K562 (cell line): ENCODE measurements around the gene RINT1. TPM values are rescaled to one million over a fixed set of nuclear protein-coding genes. Genes with fewer than 3 reads are reported as not detected.

Source experiments
- ATAC-seq: fragments of 200-7000 bp; cut with Tn5 transposase; 3 replicates; pipeline ENCODE4 v1.9.1; 2020; ENCODE audit warnings: moderate library complexity
- BruUV-seq: library from RNA; stranded (reverse); fragments of 400-500 nt; replicated peaks from 2 replicates; lab custom pipeline; 2021; lab: Mats Ljungman, UMichigan
- CTCF ChIA-PET: fragments of 300-600 bp; formaldehyde crosslinking; extraction: SDS; loops from one replicate; lab custom pipeline; 2021; ENCODE audit warnings: low intra/inter-chr PET ratio; lab: Yijun Ruan, JAX
- POLR2A ChIA-PET: fragments of 300-600, 350-650 bp; sonication (Branson Sonifier 250); formaldehyde crosslinking; extraction: SDS; loops from one replicate; lab custom pipeline; 2021; ENCODE audit warnings: antibody characterized with exemption, inconsistent platforms; lab: Yijun Ruan, JAX
- DNase-seq, 4 experiments: peaks; one replicate each; pipeline versions ENCODE4 v3.0.0 to v3.0.0-alpha.2; 2011 to 2018; ENCODE audit warnings: low spot score in 3 of 4, mixed read lengths in 3 of 4; ENCODE audit errors: extremely low read depth in 1 of 4
- FAIRE-seq: peaks from 2 replicates; lab custom pipeline; 2011; peaks lifted over from hg19 to GRCh38; lab: Jason Lieb, UNC
- H2AFZ ChIP-seq: 2 replicates; pipeline ENCODE4 v1.6.0; 2011; ENCODE audit warnings: low read depth, low read length, control low read depth, inconsistent platforms
- H3K27ac ChIP-seq: fragments of 200-600 bp; 3 replicates; pipeline ENCODE4 v1.8.0; 2011; ENCODE audit warnings: low read depth, mild to moderate bottlenecking, control low read depth, inconsistent platforms, low read length, moderate library complexity, mixed read lengths; ENCODE audit errors: extremely low read depth
- H3K27me3 ChIP-seq, 2 experiments: fragments of 300-600 bp in 1 of 2; 2 replicates in 1 of 2; 3 replicates in 1 of 2; pipeline versions ENCODE4 v1.6.0 to v1.8.0; 2011; ENCODE audit warnings: inconsistent platforms in 2 of 2, low read length in 2 of 2, mild to moderate bottlenecking in 1 of 2, mixed read lengths in 1 of 2, moderate library complexity in 1 of 2; ENCODE audit not compliant: control insufficient read depth in 2 of 2, insufficient read depth in 2 of 2
- H3K36me3 ChIP-seq: fragments of 300-600 bp; 3 replicates; pipeline ENCODE4 v1.8.0; 2011; ENCODE audit warnings: mild to moderate bottlenecking, low read length, inconsistent platforms; ENCODE audit not compliant: control insufficient read depth, insufficient read depth
- H3K4me1 ChIP-seq, 2 experiments: fragments of 200-600 bp in 1 of 2; replicated peaks in 1 of 2; 2 replicates in 1 of 2; 3 replicates in 1 of 2; pipeline versions ENCODE4 v1.5.1 to v1.8.0; 2011; ENCODE audit warnings: inconsistent platforms in 2 of 2, low read length in 2 of 2, mild to moderate bottlenecking in 1 of 2, mixed read lengths in 1 of 2, moderate library complexity in 1 of 2; ENCODE audit not compliant: control insufficient read depth in 2 of 2, insufficient read depth in 2 of 2
- H3K4me2 ChIP-seq: 2 replicates; pipeline ENCODE4 v1.6.1; 2011; ENCODE audit warnings: low read length, control low read depth, inconsistent platforms, mixed read lengths; ENCODE audit not compliant: insufficient read depth
- H3K4me3 ChIP-seq: fragments of 200-600 bp; sonication (generic), shearing (Covaris generic); 2 replicates; pipeline ENCODE4 v1.5.1; 2016; ENCODE audit warnings: control low read depth, inconsistent platforms
- H3K79me2 ChIP-seq: fragments of 200-600 bp; 3 replicates; pipeline ENCODE4 v1.8.0; 2011; ENCODE audit warnings: low read length, inconsistent platforms; ENCODE audit not compliant: control insufficient read depth, insufficient read depth
- H3K9ac ChIP-seq, 2 experiments: 2 replicates each; pipeline versions ENCODE4 v1.6.0 to v1.6.1; 2011; ENCODE audit warnings: low read depth in 2 of 2, low read length in 2 of 2, control low read depth in 1 of 2, inconsistent platforms in 1 of 2, mild to moderate bottlenecking in 1 of 2, mixed read lengths in 1 of 2; ENCODE audit not compliant: insufficient read depth in 1 of 2
- H3K9me1 ChIP-seq: one replicate; pipeline ENCODE4 v1.6.0; 2011; ENCODE audit warnings: inconsistent platforms, mild to moderate bottlenecking, low read length, moderate library complexity; ENCODE audit not compliant: control insufficient read depth, insufficient read depth
- H3K9me3 ChIP-seq: replicated peaks from 2 replicates; pipeline ENCODE4 v1.5.1; 2011; ENCODE audit warnings: low read depth, low read length, inconsistent platforms; ENCODE audit not compliant: control insufficient read depth, insufficient read depth
- H4K20me1 ChIP-seq: replicated peaks from 2 replicates; pipeline ENCODE4 v1.6.1; 2011; ENCODE audit warnings: low read length, inconsistent platforms, mixed read lengths; ENCODE audit not compliant: control insufficient read depth, insufficient read depth
- C11orf30 ChIP-seq: fragments of 450-650 bp; IDR thresholded peaks from 2 replicates; pipeline ENCODE4 v1.6.1; 2016; ENCODE audit warnings: low read depth, mild to moderate bottlenecking
- EWSR1 ChIP-seq: fragments of 450-650 bp; IDR thresholded peaks from 2 replicates; pipeline ENCODE4 v1.6.1; 2018; ENCODE audit warnings: borderline replicate concordance, mild to moderate bottlenecking, low read depth, moderate library complexity; ENCODE audit not compliant: partially characterized antibody
- EZH2 ChIP-seq: IDR thresholded peaks from 2 replicates; pipeline ENCODE4 v1.6.1; 2012; ENCODE audit warnings: low read depth, mild to moderate bottlenecking, inconsistent platforms, low read length, borderline replicate concordance
- POLR2G ChIP-seq: fragments of 200-400 bp; formaldehyde crosslinking; IDR thresholded peaks from 2 replicates; pipeline ENCODE4 v1.6.1; 2017; ENCODE audit warnings: low read depth, mild to moderate bottlenecking, antibody characterized with exemption, low read length, moderate library complexity
- TAF1 ChIP-seq: IDR thresholded peaks from 2 replicates; pipeline ENCODE4 v1.6.1; 2011; ENCODE audit warnings: mild to moderate bottlenecking, low read length, moderate library complexity; ENCODE audit not compliant: insufficient read depth, control insufficient read depth, severe bottlenecking; ENCODE audit errors: extremely low read depth
- ZNF316 ChIP-seq: fragments of 450-650 bp; IDR thresholded peaks from 2 replicates; pipeline ENCODE4 v1.6.1; 2016
- WGBS: fragments of 100-300 bp; shearing (Covaris generic); methylation state at CpG from one replicate; pipeline ENCODE4 v1.1.6; 2016; ENCODE audit warnings: low coverage, mixed read lengths; ENCODE audit not compliant: insufficient coverage; ENCODE audit errors: missing lambda C conversion rate; 5-methylcytosine and 5-hydroxymethylcytosine counted together
- in situ Hi-C: fragments of 300-500 bp; cut with MboI; formaldehyde crosslinking; loops from 4 replicates; pipeline ENCODE4 v1.15.0; 2018; ENCODE audit warnings: inconsistent platforms, mixed read lengths
- intact Hi-C: fragments of 100-400 bp; cut with micrococcal nuclease; formaldehyde crosslinking; loops from 2 replicates; pipeline ENCODE4 v1.14.2; 2022
- polyA plus RNA-seq, 8 experiments: library from polyadenylated mRNA; depleted of rRNA in 4 of 8; stranded (reverse) in 5 of 8; unstranded in 3 of 8; fragments of >200 nt; fragmentation: Nextera tagmentation in 2 of 8; fragmentation: Illumina TruSeq in 1 of 8; extraction: Ambion mirVana in 2 of 8; extraction: Trizol in 1 of 8; gene quantifications; 2 replicates each; pipeline versions ENCODE4 v1.2.1 to v1.2.3, GENCODE V29; 2011 to 2014; ENCODE audit warnings: inconsistent platforms in 1 of 8, missing spikeins in 1 of 8
- total RNA-seq, 7 experiments: library from RNA; depleted of rRNA in 6 of 7; stranded (reverse); fragments of >200 nt in 6 of 7; fragmentation: Illumina TruSeq in 2 of 7; extraction: Trizol in 2 of 7; gene quantifications; 2 replicates each; pipeline versions ENCODE4 v1.2.1 to v1.2.3, GENCODE V29; 2011 to 2021; ENCODE audit warnings: low replicate concordance in 1 of 7

RINT1 gene
- total and polyA plus RNA-seq, 9 of the 15 experiments (the other 6 are each of a cell fraction or from before 2014, with no cell fraction given), result 21.3 to 74.3 (median 27.4) TPM

- no peak for TF ChIP-seq EZH2
- TF ChIP-seq, all 486 proteins: peak for 0
These were observed 35.8 kb downstream of the RINT1 start (continued) for GRCh38 chr7:105567821-105568220.

GRCh38 chr7:105571891-105572290 lies 39.9 kb downstream of the RINT1 start:
- intact Hi-C loops (no loop called here), in situ Hi-C loops (no loop called here)
- ATAC-seq (no peak), FAIRE-seq (no peak), DNase-seq (no peak)
- H3K4me3 ChIP-seq, result no peak overlapping the region
- no peaks in the 10 kb centered on the region for H3K4me1 ChIP-seq
- CTCF ChIA-PET, result no interaction called here
- BruUV-seq, result no TSS peak
- TF ChIP-seq EWSR1, result no peak
- TF ChIP-seq POLR2G, result no peak
- no peak for TF ChIP-seq TAF1
- TF ChIP-seq C11orf30, result peak; percentile 60; the same call in 1 of the 2 replicates
- peak; percentile 76 for TF ChIP-seq ZNF316
- no peak overlapping the region for H3K9ac ChIP-seq
- H4K20me1 ChIP-seq, result no peaks in the 10 kb centered on the region
- no peak overlapping the region for H3K27ac ChIP-seq
- H3K27me3 ChIP-seq, result no peaks in the 10 kb centered on the region
- no peaks in the 10 kb centered on the region for H3K9me3 ChIP-seq
- no peak overlapping the region for H3K4me2 ChIP-seq
- peaks cover 31% of the 10 kb centered on the region for H3K36me3 ChIP-seq
- POLR2A ChIA-PET, result interaction anchor here (0.8 to 1.4 kb wide), 3 partner anchors 14 to 41 kb away, joined by 3 read pairs; no protein-coding TSS in a partner anchor
- H2AFZ ChIP-seq, result no peak overlapping the region
- WGBS, result 96% methylated on average over 2 of the region's 2 CpGs
- H3K9me1 ChIP-seq, result no peaks in the 10 kb centered on the region
- H3K79me2 ChIP-seq, result no peaks in the 10 kb centered on the region
